Right ventricle myocardium inferior (tissue), 1 donor: ENCODE results near the gene CTSD. TPM values are rescaled to one million over a fixed set of nuclear protein-coding genes. Genes with fewer than 3 reads are reported as not detected.

Experiments used
- ATAC-seq: fragments of 200-7000 bp; cut with Tn5 transposase; one replicate; pipeline ENCODE4 v1.9.1; 2020; ENCODE audit warnings: mild to moderate bottlenecking, moderate library complexity
- DNase-seq: peaks from one replicate; pipeline ENCODE4 v3.0.0; 2021; ENCODE audit errors: missing footprints
- intact Hi-C: fragments of 100-400 bp; cut with DNase I; formaldehyde crosslinking; loops from one replicate; pipeline ENCODE4 v1.11.0; 2022
- total RNA-seq: library from RNA; stranded (reverse); fragmentation: NEBNext Ultra II Directional; extraction: Animal tissue kit (Norgen Biotek cat#: 25700); gene quantifications from one replicate; pipeline ENCODE4 v1.2.1, GENCODE V29; 2021
- donor health status: DM: no; HTN: yes; CAD: no; lungs with severe emphysema.

The CTSD gene
- total RNA-seq, 1 donor from 2014 or later, result 957 TPM

DNA sequence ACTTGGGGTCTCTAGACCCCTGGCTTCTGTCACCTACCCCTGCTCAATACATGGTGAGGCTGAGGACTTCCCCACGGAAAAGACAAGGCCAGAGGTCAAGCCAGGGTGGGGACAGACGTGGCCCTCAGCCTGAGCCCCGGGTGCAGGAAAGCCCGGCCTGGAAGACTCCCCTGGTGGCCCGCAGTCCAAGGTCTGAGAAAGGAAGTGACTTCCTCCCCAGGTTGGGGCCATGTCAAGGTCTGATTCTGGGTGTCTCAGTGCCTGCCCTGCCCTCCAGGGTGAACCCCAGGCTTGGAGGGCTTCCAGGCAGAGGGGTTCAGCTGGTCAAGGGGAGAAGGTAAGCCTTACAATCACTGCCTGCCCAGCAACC, 3.9 kb downstream of the CTSD start:
- ATAC-seq (no peak), DNase-seq (no peak)
- intact Hi-C loops, result loop anchor here (5.0 kb wide), 1 partner anchor 43 kb away; no protein-coding TSS in a partner anchor

DNA sequence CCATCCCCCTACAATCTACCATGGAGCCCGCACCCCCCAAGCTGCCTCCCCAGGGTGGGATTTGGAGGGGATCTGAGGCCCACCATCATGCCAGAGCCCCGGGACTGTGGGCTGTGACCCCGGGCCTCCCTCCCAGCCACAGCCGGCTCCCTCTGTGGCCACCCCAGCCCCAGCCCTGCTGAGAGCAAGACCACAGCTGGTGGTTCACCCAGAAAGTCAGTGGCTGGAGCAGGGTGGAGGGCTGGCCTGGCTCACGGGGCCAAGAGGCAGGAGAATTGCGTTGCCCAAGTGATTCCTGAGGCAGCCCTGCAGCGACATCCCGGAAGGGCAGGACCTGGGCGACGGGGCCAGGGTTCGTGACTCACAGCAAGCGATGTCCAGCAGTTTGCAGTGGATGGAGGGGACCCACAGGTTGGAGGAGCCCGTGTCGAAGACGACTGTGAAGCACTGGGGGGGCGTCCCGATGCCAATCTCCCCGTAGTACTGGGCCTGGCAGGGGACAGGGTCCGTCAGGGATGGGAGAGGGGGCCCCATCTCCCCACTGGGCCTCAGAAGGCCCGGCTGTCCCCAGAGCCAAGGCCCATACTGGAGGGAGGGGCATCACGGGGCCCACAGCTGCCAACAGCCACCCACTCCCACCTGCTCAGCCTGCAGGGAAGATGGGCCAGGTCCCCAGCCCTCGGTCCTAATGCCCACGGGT, 4.4 kb downstream of the CTSD start:
- peak; percentile 59 for DNase-seq
- intact Hi-C loops, result no loop called here
- ATAC-seq, result no peak

DNA sequence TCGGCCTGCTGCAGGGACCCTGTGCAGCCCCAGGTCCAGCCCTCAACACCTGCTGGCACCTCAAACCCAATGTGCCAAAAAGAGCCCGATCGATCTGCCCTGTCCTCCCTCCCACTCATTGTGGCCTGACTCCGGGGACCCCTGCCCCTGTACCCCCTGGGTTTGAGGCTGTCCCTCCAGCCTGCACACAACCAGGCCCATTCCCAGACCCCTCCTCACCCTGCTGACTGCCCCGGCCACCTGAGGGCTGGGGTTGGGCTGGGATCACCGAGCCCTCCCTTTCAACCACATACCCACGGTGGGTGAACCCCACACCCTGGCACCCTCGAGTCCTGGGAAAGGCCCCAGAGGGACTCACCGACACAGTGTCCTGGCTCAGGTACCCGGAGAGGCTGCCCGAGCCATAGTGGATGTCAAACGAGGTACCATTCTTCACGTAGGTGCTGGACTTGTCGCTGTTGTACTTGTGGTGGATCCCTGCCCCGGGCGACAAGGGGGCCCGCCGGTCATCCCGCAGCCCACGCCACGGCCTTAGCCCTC, 5.0 kb downstream of the CTSD start:
- ATAC-seq (no peak), DNase-seq (peak; percentile 22)
- intact Hi-C loops, result no loop called here

DNA sequence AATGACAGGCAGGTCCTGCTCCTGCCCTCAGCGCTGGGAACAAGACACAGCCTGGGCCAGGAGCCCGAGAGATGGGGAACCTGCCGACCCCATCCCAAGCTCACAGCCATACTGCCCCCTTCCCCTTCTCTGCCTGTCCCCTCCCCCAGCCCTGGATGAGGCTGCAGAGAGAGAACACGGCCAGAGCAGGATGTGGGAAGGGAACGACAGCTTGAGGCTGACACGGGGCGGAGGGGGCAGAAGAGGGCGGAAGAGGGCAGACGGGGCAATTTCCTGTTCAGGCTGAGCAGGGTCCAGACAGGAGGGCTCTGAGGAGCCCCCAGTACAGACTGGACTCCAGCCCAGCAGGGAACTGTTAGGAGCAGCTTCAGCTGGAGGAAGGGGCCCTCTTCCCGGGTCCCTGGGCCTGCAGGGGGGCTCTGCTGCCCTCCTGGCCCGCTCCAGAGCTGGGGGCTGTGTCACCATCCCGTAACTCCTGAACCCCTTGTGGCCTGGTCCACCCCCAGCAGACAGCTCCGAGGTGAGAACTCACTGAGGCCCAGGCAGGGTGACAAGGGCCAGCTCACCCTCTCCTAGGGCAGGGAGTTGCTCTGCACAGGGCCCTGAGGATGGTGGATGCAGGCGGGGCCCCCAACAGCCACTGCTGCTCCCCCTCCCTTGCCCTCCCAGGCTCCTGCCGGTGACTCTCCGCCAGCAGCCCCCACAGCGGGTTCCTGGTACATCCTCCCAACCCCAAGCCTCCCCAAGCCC, 5.7 kb downstream of the CTSD start:
- DNase-seq, result peak; percentile 76
- intact Hi-C loops, result no loop called here
- no peak for ATAC-seq

DNA sequence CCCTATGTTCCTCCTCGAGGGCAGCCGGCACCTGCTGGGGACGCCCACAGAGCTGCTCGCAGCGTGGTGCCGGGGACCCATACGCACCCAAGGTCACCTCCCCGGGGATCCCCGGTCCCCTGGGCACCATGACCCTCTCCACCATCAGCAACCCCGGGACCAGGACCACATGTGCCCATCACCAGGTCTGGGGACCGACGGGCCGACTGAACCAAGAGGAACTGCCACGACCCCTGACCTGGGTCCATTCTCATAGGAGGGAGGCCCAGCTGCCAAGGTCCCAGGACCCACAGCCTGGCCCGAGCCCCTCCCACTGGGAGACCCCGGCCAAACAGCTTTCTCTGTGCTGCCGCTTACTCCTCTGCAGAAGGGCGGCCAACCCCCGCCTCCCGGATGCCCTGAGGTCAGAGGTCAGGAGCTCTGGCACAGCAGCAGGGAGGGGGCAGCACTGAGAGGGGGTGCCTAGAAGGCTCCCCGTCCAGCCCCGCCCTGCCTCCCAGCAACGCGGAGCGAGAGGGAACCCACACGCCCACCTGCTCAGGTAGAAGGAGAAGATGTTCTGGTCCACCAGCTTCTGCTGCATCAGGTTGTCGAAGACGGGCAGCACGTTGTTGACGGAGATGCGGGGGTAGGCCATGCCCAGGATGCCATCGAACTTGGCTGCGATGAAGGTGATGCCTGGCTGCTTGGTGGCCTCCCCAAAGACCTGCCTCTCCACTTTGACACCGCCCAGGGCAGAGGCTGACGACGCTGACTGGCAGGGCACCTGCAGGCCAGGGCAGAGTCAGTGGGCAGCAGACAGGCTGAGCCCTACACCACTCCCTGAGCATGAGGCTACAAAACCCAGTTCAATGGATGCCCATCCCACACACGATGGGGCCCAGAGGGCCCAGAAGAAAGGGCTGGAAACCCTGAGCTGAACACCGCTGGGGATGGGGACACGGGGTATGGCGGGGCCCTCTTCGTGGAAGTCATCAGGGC, 6.6 kb downstream of the CTSD start:
- ATAC-seq (no peak), DNase-seq (peak; percentile 66)
- intact Hi-C loops, result no loop called here

DNA sequence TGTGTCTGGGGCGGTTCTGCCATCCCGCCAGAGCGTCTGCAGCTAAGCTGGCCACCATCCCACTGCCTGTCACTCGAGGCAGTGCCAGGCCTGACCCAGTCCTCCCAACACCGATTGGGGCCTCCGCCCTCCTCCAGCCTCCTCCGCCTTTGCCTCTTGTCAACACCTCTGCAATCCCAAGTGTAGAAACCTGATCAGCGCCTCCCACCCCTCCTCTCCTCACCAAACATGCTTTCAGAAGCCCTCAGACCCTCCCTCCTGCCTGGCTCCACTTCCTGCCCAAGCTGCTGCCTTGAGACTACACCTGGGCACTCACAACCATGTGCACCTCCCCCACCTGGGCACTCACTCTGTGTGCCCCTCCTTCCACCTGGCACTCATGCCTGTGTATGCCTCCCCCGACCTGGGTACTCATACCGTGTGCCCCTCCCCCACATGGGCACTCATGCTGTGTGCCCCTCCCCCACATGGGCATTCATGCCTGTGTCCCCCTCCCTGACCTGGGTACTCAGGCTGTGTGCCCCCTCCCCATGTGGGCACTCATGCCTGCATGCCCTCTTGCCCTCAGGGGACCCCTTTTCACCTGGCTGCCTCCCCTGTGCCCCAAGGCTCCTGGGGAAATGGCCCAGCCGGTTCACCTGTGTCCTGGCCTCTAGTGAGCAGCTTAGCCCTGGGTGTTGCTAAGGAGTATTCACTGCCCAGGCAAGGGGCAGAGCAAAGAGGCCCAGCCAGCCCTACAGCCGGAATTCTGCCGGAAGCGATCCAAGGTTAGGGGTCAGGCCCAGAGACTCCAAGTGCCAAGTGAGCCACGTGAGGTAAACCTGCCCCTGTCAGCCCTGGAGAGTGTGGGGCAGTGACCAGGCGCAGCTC, 7.8 kb downstream of the CTSD start:
- ATAC-seq, result peak; percentile 46

DNA sequence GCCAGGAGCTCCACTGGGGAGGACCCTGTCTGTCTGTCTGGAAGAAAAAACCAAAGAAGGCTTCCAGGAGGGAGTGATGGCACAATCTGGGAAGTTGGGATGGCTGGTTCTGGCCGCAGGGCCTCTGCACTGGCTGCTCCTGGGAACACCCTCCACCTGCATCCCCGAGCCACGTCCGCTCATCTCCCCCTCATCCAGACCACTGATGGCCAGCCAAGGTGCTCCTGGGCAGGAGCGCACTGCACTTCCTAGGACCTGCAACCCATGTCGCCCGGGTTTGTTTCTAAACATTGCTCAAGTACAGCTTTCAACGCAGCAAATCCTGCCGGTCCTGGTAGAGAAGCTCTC, 8.4 kb downstream of the CTSD start:
- DNase-seq (peak; percentile 26), ATAC-seq (no peak)
- intact Hi-C loops, result no loop called here

More for the DNA sequence above, 7.8 kb downstream of the CTSD start:
- peak; percentile 84 for DNase-seq
- intact Hi-C loops, result no loop called here

DNA sequence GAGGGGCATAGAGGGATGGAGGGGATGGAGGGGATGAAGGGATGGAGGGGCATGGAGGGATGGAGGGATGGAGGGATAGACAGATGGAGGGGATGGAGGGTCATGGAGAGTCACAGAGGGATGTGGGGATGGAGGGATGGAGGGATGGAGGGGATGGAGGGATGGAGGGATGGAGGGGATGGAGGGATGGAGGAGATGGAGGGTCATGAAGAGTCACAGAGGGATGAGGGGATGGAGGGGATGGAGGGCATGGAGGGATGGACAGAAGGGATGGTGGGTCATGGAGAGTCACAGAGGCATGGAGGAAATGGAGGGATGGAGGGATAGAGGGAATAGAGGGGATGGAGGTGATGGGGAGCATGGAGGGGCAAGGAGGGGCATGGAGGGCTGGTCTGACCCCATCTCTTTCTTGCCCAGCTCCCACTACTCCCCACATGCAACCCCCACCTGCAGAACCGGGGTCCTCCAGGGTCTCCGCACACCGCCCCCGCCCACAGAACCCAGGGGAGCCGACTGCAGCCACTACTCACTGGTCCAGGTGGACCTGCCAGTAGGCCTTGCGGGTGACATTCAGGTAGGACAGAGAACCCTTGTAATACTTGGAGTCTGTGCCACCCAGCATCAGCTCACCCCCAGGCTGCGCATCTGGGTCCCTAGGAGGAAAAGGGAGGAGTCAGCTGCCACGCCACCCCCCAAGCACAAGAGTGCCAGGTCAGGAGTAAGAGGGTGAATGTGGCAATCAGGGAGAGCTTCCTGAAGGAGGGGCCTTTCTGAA, 9.2 kb downstream of the CTSD start:
- no peak for ATAC-seq
- intact Hi-C loops, result no loop called here
- no peak for DNase-seq

DNA sequence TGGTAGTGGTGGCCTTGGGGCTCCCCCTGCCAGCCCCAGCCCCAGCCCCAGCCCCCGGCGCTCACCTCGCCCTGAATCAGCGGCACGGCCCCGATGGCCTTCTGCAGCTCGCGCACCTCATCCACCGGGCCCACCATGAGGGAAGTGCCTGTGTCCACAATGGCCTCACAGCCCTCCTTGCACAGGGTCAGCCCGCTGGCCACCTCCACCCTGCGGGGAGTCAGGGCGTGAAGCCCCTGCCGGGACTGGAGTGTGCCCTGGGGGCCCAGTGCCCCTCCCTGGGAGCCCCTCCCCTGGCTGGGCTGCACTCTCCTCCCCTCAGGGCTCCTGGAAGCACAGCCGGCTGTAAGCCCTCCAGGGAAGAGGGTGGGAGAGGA, 9.8 kb downstream of the CTSD start:
- peak; percentile 40 for DNase-seq
- no peak for ATAC-seq
- intact Hi-C loops, result no loop called here

DNA sequence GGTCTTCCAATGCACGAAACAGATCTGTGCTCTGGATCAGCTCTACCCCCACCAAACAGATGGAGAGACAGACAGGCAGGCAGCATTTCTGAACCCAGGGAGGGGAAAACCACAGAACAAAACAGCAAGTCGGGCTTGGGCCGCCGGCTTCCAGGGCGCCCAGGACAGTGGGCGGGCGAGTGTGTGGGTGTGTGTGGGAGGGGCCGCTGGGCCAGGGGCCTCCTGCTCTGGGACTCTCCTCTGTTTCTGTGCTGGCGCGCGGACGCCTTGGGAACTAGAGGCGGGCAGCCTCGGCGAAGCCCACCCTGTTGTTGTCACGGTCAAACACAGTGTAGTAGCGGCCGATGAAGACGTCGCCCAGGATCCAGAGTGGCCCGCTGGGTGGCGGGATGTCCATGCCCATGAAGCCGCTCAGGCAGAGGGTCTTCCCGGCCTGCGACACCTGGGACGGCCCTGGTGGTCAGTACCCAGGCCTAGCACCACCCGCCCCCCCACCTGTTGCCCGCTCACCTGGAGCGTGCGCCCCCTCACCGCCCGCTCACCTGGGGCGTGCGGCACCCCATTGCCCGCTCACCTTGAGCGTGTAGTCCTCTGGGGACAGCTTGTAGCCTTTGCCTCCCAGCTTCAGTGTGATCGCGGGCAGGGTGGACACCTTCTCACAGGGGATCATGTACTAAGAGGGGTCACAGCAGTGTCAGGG, 10.3 kb downstream of the CTSD start:
- DNase-seq (peak; percentile 41), ATAC-seq (no peak)
- intact Hi-C loops, result no loop called here

DNA sequence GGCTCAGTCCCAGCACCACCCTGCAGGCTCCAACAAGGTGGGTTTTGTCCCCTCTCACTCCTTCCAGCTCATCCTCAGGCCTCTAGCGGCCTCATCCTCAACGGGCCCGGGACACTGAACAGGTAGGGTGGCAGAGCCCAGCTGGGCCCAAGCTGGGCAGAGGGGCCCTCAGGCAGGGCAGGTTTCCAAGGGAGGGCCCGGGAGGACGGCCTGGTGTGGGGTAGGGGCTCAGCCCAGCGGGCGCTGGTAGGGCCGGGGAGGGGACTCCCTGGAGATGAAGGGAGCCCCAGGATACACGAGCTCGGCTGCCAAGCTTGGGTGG, 10.9 kb downstream of the CTSD start:
- peak; percentile 51 for DNase-seq
- ATAC-seq, result no peak
- intact Hi-C loops, result no loop called here

DNA sequence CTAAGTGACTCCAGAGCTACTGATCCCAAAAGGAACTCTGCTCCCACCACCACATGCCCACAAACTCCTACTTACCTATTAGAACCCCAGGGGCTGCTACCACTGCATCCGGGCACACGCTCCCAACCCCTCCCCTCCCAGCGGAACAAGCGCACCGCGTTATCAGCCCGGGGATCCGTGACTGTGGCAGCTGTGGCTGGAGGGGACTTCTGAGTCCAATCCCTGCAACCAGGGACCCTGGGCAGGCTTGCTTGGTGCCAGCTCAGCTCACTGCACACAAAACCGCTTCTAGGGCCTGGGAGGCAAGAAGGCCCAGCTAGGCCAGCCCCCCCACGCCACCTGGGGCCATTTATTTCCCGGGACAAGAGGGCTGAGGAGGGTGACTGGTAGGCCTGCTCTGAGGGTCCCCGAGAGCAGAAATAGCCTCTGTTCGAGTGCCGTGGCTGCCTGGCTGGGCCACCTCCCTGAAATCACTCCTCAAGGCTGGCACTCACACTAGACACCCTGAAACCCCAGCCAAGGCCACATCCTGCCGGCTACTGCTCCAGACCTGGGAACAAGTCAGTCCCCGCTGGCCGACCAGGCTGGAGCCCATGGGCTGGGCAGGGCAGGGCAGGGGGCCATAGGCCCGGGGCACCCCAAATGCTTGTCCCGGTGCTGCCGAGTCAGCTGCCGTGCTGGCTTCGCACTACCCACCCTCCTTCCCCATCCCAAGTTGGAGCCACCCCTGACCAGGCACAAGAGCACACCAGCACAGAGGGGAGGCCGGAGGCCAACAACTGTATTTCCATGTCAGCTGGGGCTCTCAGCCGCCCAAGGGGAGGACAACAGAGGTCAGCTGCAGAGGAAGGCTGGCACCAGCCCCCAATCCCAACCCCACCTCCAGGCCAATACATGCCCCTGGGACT, 11.5 kb downstream of the CTSD start:
- DNase-seq, result peak; percentile 66
- intact Hi-C loops, result no loop called here
- no peak for ATAC-seq

DNA sequence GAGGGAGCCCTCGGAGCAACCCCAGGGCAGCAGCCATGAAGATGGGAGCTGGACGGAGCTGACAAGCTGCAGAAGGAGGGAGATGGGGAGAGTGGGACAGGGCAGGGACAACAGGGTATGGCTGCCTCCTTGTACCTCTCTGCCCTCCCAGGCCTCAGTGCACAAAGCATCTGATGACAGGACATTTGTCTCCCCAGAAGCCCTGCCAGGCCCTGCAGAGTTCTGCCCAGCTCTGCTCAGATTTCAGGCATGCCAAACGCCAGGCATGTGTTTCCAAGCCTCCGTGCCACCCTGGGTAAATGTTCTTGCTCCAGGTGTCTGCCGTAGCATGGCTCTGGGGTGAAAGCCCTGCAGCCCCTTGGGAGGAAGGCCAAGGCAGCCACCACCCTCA, 12.2 kb downstream of the CTSD start:
- DNase-seq (peak; percentile 56), ATAC-seq (peak; percentile 41)
- intact Hi-C loops, result no loop called here

DNA sequence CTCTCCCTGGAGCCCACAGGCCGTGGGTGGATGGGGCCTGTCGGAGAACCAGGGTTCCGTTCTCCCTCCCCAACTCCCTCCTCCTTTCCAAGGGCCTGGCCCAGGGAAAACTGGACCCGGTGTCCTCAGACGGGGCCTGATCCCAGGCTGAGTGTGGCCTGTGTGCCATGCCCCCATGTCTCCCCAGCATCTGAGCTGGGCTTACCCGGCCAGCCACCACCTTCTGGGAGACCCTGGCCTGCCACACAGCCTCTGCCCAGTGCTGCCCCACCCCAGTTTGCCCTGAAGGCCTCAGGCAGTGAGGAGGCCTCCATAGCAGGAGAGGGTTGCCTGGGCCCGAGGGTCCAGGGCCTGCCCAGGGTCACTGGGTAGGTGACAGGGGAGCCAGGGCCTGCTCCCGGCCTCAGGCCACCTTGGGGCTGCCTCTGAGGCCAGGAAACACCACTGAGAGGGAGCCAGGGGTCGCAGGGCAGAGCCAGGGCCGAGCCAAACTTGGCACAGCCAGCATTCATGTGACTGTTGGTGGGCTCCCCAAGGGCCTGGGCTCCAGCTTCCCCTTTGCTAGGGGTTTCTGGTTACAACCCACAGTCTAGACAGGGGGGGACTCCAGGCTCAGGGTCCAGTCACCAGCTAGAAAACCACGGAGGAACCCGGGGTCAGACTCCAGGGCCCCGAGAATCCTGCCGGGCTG, 12.7 kb downstream of the CTSD start:
- intact Hi-C loops, result no loop called here
- peak; percentile 0 for ATAC-seq
- peak; percentile 30 for DNase-seq

DNA sequence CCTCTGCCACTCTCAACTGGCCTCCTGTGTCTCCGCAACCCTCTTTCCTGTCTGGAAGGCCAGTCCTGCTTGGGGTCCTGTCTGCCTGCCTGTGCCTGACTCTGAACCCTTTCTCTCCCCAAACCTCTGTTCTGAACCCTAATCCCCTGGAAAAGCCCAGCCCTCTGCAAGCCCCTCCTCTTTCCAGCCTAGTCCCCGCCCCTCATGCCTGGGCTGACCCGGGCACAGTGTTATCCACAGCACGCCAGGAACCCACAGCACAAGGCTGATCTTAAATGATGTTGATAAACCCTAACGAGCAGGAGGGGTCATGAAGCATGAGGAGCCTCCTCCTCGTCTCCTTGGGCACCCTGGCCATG, 13.3 kb downstream of the CTSD start, which contains the start of gene IFITM10:
IFITM10 (minus strand) TSS at position 115 of the 359 bp plus-strand sequence. CDS start 153 bp downstream, outside the sequence.
- intact Hi-C loops, result no loop called here

More for the DNA sequence above, 13.3 kb downstream of the CTSD start, which contains the start of gene IFITM10:
- DNase-seq (peak; percentile 68), ATAC-seq (peak; percentile 37)
